H1 (cell line): ENCODE data around the gene PRR16. TPM values are rescaled to one million over a fixed set of nuclear protein-coding genes. Genes with fewer than 3 reads are reported as not detected.
A peak's percentile ranks its signal among the peaks of the same experiment; 100 is the strongest.

Experiments used
- ASH2L ChIP-seq: fragments of 200-600, 300-600 bp; sonication (generic); IDR thresholded peaks from one replicate; pipeline ENCODE4 v1.7.1; 2017; ENCODE audit warnings: low read length
- EP300 ChIP-seq, 2 experiments: IDR thresholded peaks; 1 replicate in 1 of 2; 2 replicates in 1 of 2; pipeline ENCODE4 v1.6.1; 2011 to 2012; ENCODE audit warnings: low read depth in 2 of 2, low read length in 2 of 2, mild to moderate bottlenecking in 2 of 2, borderline replicate concordance in 1 of 2, inconsistent platforms in 1 of 2, moderate library complexity in 1 of 2
- GABPA ChIP-seq: IDR thresholded peaks from 2 replicates; pipeline ENCODE4 v1.6.1; 2011; ENCODE audit warnings: mild to moderate bottlenecking, low read length, moderate library complexity, borderline replicate concordance; ENCODE audit not compliant: insufficient read depth
- MAX ChIP-seq: IDR thresholded peaks from 2 replicates; pipeline ENCODE4 v1.6.1; 2012; ENCODE audit warnings: inconsistent platforms
- NANOG ChIP-seq: IDR thresholded peaks from 2 replicates; pipeline ENCODE4 v1.6.1; 2011; ENCODE audit warnings: low read length, low read depth, mild to moderate bottlenecking, inconsistent platforms; ENCODE audit not compliant: insufficient read depth, poor library complexity, severe bottlenecking
- POLR2A ChIP-seq, 2 experiments: IDR thresholded peaks; 1 replicate in 1 of 2; 2 replicates in 1 of 2; pipeline ENCODE4 v1.6.1; 2011; ENCODE audit warnings: low read depth in 2 of 2, low read length in 2 of 2, mild to moderate bottlenecking in 2 of 2; ENCODE audit errors: control extremely low read depth in 1 of 2
- RBBP5 ChIP-seq: IDR thresholded peaks from 2 replicates; pipeline ENCODE4 v1.7.1; 2012; ENCODE audit warnings: low read depth, mild to moderate bottlenecking, inconsistent platforms, low read length, moderate library complexity, borderline replicate concordance
- SP1 ChIP-seq: IDR thresholded peaks from 2 replicates; pipeline ENCODE4 v1.6.1; 2011; ENCODE audit warnings: low read depth, low read length
- YY1 ChIP-seq: IDR thresholded peaks from 2 replicates; pipeline ENCODE4 v1.6.1; 2011; ENCODE audit warnings: low read depth, mild to moderate bottlenecking, low read length
- polyA plus RNA-seq, 7 experiments: library from polyadenylated mRNA; depleted of rRNA in 3 of 7; stranded (reverse) in 5 of 7; unstranded in 2 of 7; fragments of >200 nt in 5 of 7; fragments of 200-250 nt in 2 of 7; gene quantifications; 1 replicate in 5 of 7; 2 replicates in 1 of 7; 4 replicates in 1 of 7; pipeline versions ENCODE4 v1.2.1 to v1.2.3, GENCODE V29; 2011 to 2013; ENCODE audit warnings: missing spikeins in 2 of 7, mixed read lengths in 2 of 7
- total RNA-seq: library from RNA; stranded (reverse); fragmentation: NEBNext Ultra II Directional; extraction: Animal tissue kit (Norgen Biotek cat#: 25700); gene quantifications from 2 replicates; pipeline ENCODE4 v1.2.1, GENCODE V29; 2021

Gene PRR16
- total and polyA plus RNA-seq, 2 of the 8 experiments (the other 6 are each of a cell fraction or from before 2014, with no cell fraction given), result 0.73 to 1.6 TPM

DNA sequence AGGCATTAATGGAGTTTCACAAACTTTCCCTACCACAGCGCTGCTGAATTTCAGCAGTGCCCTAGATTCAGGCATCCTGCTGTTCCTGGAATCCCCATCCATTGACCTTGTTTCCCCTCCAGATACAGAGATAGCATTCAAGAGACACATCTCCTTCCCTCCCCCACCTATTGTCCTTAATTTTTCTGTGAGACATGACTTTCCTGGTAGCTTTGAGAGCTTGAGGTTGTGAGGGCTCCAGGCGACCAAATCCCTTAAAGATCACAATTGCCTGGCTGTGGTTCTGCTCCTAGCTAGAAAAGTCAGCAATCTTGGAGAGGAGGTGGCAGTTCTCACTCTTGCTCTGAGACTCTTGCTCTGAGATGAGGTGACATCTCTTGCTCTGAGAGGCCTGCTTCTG lies 48.0 kb downstream of the PRR16 start (continued):
- TF ChIP-seq GABPA (no peak), EP300 (IDR thresholded peaks at IDR 0.05; ENCODE audit: borderline replicate concordance in 1 of 2, low read depth in 2 of 2, low read length in 2 of 2) (peak in 1 of 2 experiments; percentile 81; a peak in 1 of 3 replicates), POLR2A (IDR thresholded peaks at IDR 0.05; ENCODE audit: control extremely low read depth in 1 of 2, low read depth in 2 of 2, low read length in 2 of 2) (0 out of 3 replicates have a peak, but pooled peaks of 1 of the 2 experiments have one; percentile 25), ASH2L (peak; percentile 75), MAX (no peak), SP1 (peak; percentile 93), RBBP5 (peak; percentile 81; the same call in 1 of the 2 replicates), NANOG (peak; percentile 66), YY1 (peak; percentile 51; the same call in 1 of the 2 replicates)
